HG02798 (cell line): Measurements from ENCODE around the gene PTPRM.

Experiments used
- ATAC-seq: cut with Tn5 transposase; IDR thresholded peaks from one replicate; pipeline ENCODE4 v1.9.1; 2021; ENCODE audit warnings: mild to moderate bottlenecking; ENCODE audit not compliant: unreplicated experiment, poor library complexity

PTPRM gene

GRCh38 chr18:7878265-7879211, 311.4 kb downstream of the PTPRM start:
- no peak for ATAC-seq

GRCh38 chr18:7879717-7880116, 312.6 kb downstream of the PTPRM start:
- ATAC-seq, result no peak

DNA sequence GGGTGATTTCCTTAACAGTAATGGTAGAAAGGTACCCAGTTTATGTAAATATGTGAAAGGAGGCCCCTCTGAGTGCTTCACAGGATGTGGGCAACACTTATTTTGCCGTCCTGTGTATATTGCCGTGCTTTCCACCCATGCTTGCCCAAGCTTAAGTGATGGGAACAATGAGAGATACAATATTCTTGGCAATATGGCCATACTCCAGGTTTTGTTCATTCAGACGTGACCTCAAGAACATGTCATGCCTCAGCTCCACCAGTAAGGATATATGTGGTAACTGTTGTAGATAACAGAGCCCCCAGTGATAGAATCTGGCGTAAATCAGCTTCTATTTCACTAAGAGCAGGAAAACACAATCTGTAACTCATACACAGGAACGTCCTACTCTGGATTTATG, 318.7 kb downstream of the PTPRM start:
- ATAC-seq, result no peak

DNA sequence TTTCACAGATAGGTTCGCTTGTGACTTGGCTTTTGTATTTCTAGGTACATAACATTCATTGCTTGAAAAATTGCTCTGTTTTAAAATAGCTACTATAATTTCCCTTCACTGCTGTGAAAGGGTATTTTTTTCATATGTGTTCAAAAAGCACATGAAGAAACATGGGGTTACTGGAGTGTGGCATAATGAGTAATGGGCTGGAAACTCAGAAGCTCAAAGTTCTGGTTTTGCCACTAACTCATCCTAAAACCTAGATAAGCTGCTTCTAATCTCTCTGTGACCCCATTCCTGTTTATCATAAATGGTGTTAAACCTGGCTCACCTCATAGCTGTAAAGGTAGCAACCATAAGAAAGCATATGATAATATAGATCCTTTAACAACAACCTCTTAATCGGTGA, 319.3 kb downstream of the PTPRM start:
- no peak for ATAC-seq

DNA sequence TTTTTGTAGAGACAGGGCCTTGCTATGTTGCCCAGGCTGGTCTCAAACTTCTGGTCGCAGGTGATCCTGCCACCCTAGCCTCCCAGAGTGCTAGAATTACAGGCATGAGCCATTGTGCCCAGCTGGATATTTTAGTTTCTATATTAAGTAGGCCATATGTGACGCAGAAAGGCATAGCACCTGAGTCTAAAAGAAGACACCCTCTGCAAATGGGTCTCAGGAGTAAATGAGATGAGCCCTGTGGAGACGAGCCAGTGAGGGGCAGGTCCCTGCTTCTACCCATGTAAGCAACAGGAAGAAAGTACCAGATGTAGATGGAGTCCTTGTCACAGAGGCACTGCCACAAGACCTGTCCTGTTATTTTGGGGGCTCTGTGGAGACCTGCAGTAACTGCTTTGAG, 322.4 kb downstream of the PTPRM start:
- ATAC-seq, result no peak

DNA sequence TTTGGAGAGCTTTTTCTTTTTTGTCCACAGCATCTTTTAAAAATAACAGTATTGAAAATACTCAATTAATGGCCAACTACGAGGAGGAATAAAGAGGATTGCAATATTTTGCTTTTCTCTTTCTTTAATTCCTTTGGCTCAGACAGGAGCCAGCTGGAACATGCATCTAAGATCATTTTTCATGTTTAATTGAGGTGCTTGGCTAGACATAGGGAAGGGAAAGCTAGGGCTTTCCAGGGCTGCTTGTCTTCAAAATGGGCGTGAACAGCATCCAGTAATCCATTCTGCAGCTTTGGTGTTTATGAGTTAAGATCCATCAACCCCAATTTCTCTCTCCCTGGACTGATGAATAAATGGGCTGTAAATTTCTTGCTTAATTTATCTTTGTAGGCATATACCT, 323.0 kb downstream of the PTPRM start:
- ATAC-seq, result no peak

GRCh38 chr18:7892556-7892955, 325.4 kb downstream of the PTPRM start:
- no peak for ATAC-seq

DNA sequence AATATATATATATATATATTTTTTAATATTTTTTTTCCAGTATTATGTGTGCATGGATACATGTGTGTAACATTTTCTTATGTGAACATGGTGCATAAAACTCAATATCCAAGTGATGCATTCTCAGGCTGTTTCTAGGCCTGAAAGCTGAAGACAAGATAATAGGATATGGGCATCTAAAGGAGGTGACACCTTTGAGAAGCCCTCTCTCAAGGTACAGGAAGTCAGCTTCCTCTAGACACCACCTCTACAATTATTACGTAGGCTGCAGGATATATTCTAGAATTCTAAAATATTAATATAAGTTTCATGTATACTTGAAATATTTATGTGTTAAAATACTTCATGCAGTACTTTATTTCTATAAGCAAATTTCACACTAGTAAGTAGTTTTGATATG, 327.5 kb downstream of the PTPRM start:
- ATAC-seq, result no peak

DNA sequence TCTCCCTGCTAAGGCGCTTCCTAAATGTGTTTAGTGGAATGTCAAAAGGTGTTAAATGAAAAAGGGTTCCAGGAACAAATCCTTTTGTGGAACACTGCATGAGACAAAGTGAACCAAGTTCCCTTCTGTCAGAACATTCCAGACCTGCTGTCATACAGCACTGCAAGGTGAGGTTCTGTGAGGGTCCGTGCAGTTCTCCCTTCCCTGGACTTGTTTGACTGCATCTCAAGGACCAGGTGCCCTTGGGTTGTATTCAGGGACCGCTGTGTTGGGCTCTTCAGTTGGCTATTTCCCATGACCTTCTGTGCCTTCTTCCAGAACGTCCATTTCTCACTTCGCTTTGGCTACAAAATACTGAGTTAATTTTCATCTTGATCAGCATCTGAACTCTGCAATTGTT, 328.2 kb downstream of the PTPRM start:
- no peak for ATAC-seq

GRCh38 chr18:7896161-7896560, 329.0 kb downstream of the PTPRM start:
- no peak for ATAC-seq

GRCh38 chr18:7896805-7897518, 329.8 kb downstream of the PTPRM start:
- no peak for ATAC-seq

DNA sequence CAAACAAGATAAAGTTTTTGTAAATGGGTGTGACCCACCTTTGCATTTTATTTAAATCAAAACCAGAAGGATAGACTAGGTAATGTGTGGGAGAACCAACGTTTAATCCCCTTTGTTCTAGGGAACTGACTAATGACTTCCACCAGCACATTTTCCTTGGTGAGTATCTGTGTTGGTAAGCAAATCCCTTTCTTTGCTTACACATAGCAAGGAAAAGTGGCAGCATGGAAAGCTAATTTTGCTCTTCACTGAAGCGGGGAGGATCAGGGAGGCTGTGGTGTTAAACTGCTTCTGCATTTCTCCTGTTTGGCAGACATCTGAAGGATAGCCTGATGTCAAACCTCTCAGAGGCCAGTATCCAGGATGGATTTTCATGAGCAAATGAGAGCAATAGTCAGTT, 331.1 kb downstream of the PTPRM start:
- ATAC-seq, result no peak

GRCh38 chr18:7899078-7899477, 332.0 kb downstream of the PTPRM start:
- no peak for ATAC-seq

DNA sequence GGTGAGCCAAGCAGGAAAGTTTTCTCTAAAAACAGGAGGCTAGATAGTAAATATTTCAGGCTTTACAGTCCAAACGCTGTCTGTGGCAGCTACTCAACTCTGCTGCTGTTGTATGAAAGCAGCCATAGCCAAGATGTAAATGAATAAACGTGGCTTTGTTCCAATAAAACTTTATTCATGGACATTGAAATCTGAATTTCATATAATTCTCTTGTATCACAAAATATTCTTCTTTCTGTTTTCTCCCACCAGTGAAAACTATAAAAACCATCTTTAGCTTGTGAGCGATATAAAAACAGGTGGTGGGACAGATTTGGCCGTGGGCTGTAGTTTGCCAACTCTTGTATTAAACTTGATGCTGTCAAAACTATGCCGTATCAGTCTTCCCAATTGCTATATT, 333.0 kb downstream of the PTPRM start:
- no peak for ATAC-seq

- ATAC-seq, result no peak
These were observed 334.5 kb downstream of the PTPRM start for GRCh38 chr18:7901657-7902056.

DNA sequence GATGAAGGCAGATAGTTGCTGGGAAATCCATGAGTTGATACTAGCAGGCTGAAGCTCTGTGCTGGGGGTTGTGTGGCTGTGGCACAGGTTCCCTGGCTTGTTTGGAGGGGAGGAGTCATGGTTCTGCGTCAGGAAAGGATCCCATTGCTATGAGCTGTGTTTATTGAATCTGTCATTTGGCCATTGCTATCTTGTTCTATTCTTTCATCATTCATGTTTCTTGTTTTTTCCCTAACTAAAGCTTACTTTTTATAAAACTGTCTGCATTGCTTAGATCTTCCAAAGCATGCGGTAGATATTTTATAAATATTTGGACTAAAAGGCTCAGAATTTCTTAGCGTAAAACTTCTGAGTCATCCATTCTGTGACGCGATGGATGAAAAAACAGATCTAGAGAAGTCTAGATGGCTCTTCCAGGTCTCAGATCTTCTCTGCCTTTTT, 335.3 kb downstream of the PTPRM start:
- ATAC-seq, result no peak

DNA sequence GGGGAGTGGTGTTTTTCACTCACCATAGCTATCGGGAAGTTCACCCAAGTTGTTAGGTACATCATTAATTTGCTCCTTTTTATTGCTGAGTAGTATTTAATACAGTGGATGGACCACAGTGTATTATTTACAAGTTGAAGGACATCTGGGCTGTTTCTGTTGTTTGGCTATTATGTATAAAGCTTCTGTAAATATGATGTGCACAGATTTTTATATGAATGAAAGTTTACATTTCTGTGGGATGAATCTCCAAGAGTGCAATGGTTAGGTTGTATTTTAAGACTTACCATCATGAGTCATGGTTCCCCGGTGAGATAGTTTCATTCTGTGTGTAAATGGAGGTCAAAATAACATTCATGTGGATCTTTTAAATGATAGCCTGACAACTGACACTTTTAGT, 337.4 kb downstream of the PTPRM start:
- ATAC-seq, result no peak

DNA sequence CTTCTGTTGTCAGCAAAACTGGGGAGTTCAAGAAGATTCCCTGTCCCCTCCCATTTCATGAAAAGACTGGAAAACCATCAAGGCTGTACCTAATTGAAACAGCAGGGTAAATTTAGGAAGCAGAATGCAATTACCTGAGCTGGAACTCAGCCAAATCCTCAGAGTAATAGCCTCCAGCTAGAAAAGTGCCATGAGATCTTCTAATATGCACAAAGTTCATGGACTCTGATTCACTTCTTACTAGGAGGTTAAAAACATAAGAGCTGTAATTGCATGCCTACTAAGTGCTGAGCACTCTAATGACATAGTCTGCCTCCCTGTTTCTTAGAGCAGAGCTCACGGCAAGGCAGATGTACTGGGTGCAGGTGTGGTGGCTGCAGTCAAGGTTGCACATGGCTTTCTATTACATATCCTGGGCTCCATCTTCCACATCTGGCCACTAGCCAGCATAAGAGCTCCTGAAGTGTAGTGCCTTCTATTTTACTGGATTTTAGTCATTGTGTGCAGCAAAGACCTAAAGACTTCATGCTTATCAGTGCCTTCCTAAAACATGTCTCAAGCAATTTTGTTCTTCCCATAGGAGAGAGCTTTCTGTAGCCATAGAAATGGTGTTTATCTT, 341.7 kb downstream of the PTPRM start:
- ATAC-seq, result no peak

DNA sequence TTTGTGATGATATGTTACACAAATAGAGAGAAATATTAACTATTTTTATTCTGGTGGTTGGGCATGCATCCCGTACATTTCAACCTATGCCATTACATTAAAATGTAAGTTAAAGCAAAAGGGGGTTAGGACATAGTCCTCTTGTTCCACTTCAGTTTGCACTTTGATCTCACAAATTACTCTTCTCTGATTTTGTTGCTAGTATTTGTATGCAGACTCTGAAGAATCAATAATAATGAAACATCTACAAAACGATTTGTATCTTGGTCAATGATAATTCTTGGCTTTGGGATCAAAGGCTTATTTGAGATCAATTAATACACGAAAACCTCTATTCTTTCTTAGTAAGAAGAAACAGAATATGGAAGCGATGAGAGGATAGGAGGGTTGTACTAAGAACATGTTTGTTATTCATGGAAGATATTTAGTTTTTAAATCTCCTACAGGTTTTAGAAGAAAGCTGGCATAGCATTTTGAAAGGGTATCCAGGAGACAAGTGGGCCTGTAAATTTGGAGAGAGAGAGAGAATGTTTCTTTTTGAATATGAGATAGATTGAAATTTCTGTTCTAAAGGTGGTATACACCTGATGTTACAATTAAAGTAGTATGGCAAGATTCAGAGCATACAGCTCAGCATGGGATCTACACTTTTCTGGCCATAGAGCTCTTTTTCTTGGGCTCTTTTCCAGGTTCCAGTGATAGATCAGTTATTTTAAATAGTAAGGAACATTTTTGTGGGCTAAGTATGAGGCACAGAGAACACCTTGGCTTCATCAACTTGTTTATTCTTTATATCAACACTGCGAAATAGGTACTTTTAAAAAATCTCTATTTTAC, 347.9 kb downstream of the PTPRM start:
- no peak for ATAC-seq

DNA sequence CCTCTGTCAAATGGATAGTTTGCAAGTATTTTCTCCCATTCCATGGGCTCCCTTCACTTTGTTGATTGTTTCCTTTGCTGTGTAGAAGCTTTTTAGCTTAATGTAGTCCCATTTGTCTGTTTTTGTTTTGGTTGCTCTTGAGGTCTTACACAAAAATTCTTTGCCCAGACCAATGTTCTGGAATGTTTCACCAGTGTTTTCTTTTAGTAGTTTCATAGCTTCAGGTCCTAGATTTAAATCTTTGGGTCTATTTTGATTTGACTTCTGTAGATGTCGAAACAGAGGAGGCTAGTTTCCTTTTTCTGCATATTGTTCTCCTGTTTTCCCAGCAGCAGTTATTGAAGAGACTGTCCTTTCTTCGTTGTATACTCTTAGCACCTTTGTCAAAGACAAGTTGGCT, 351.6 kb downstream of the PTPRM start:
- no peak for ATAC-seq
